Measurements from ENCODE around the gene BAHD1. TPM values are rescaled to one million over a fixed set of nuclear protein-coding genes. Genes with fewer than 3 reads are reported as not detected.

The BAHD1 gene
- total RNA-seq, 1 experiment from 2014 or later = 49.1 TPM

DNA sequence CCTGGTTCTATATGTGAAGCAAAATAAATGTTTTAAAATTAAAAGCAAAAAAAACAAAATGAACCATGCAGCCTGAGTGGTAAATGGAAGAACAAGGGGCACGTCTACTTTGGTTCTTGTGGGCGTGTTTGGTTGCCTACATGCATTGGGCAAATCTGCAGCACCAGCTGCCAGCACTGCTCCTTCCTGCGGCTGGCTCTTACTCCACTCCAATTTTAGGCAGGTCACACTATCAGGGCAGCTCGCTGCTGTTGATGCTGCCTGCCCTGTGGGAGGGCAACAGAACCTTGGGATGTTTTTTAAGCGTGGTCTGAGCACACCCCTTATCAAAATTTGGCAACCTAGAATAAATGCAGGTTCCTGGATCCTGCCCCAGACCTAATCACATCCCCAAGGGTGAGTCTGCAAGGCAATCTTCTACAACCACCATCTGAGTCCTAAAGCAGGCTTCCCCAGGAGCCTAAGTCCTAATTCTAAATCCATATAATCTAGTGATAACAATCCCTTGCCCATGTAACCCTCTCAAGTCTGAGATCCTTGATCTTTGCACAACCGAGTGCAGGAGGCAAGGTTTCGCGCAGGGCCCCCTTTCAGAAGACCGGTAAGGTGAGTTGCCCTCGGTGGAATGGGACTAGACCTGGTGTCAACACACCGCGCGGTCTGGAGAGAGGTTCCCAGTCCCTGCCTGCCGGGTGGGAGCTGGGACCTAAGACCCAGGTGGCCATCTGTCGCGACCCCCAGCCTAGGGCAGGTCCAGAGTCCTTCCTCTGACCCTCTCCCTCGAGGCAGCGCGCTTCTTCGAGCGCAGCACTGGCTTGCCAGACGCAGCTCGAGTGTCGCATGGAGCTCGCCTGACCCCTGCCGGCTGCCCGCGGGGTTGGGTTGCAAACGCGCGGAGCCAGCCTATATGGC lies 19.3 kb upstream of the BAHD1 start (continued):
- TF ChIP-seq, protein P1, sequence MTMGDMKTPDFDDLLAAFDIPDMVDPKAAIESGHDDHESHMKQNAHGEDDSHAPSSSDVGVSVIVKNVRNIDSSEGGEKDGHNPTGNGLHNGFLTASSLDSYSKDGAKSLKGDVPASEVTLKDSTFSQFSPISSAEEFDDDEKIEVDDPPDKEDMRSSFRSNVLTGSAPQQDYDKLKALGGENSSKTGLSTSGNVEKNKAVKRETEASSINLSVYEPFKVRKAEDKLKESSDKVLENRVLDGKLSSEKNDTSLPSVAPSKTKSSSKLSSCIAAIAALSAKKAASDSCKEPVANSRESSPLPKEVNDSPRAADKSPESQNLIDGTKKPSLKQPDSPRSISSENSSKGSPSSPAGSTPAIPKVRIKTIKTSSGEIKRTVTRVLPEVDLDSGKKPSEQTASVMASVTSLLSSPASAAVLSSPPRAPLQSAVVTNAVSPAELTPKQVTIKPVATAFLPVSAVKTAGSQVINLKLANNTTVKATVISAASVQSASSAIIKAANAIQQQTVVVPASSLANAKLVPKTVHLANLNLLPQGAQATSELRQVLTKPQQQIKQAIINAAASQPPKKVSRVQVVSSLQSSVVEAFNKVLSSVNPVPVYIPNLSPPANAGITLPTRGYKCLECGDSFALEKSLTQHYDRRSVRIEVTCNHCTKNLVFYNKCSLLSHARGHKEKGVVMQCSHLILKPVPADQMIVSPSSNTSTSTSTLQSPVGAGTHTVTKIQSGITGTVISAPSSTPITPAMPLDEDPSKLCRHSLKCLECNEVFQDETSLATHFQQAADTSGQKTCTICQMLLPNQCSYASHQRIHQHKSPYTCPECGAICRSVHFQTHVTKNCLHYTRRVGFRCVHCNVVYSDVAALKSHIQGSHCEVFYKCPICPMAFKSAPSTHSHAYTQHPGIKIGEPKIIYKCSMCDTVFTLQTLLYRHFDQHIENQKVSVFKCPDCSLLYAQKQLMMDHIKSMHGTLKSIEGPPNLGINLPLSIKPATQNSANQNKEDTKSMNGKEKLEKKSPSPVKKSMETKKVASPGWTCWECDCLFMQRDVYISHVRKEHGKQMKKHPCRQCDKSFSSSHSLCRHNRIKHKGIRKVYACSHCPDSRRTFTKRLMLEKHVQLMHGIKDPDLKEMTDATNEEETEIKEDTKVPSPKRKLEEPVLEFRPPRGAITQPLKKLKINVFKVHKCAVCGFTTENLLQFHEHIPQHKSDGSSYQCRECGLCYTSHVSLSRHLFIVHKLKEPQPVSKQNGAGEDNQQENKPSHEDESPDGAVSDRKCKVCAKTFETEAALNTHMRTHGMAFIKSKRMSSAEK (CRISPR knock-in tag; IDR thresholded peaks at IDR 0.05; ENCODE audit: borderline replicate concordance) = 0 out of 2 replicates have a peak, but pooled peaks have one; percentile 2
- TF ChIP-seq FOXK1 (CRISPR knock-in tag; IDR thresholded peaks at IDR 0.05) (0 out of 2 replicates have a peak, but pooled peaks have one; percentile 50), SP1 (CRISPR knock-in tag; conservative IDR thresholded peaks at IDR 0.05) (0 out of 2 replicates have a peak, but pooled peaks have one; percentile 38), ETV6 (CRISPR knock-in tag; IDR thresholded peaks at IDR 0.05) (peak; percentile 26; the same call in 1 of the 2 replicates), NFATC4 (CRISPR knock-in tag; IDR thresholded peaks at IDR 0.05) (peak; percentile 77), CREM (CRISPR knock-in tag; IDR thresholded peaks at IDR 0.05) (0 out of 2 replicates have a peak, but pooled peaks have one; percentile 62), FOXP1 (CRISPR knock-in tag; IDR thresholded peaks at IDR 0.05; ENCODE audit: borderline replicate concordance) (0 out of 2 replicates have a peak, but pooled peaks have one; percentile 65), ZNF671 (CRISPR knock-in tag; IDR thresholded peaks at IDR 0.05) (0 out of 2 replicates have a peak, but pooled peaks have one; percentile 73), TCF7 (CRISPR knock-in tag; IDR thresholded peaks at IDR 0.05; ENCODE audit: low read depth) (0 out of 2 replicates have a peak, but pooled peaks have one; percentile 32), ZNF416 (CRISPR knock-in tag; IDR thresholded peaks at IDR 0.05) (peak; percentile 7; the same call in 1 of the 2 replicates), PRRX2 (CRISPR knock-in tag; IDR thresholded peaks at IDR 0.05) (peak; percentile 26), EMX1 (CRISPR knock-in tag; IDR thresholded peaks at IDR 0.05) (0 out of 2 replicates have a peak, but pooled peaks have one; percentile 35)
- TF ChIP-seq, protein P2, sequence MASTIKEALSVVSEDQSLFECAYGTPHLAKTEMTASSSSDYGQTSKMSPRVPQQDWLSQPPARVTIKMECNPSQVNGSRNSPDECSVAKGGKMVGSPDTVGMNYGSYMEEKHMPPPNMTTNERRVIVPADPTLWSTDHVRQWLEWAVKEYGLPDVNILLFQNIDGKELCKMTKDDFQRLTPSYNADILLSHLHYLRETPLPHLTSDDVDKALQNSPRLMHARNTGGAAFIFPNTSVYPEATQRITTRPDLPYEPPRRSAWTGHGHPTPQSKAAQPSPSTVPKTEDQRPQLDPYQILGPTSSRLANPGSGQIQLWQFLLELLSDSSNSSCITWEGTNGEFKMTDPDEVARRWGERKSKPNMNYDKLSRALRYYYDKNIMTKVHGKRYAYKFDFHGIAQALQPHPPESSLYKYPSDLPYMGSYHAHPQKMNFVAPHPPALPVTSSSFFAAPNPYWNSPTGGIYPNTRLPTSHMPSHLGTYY (CRISPR knock-in tag; IDR thresholded peaks at IDR 0.05) = 0 out of 2 replicates have a peak, but pooled peaks have one; percentile 42
- TF ChIP-seq, protein P3, sequence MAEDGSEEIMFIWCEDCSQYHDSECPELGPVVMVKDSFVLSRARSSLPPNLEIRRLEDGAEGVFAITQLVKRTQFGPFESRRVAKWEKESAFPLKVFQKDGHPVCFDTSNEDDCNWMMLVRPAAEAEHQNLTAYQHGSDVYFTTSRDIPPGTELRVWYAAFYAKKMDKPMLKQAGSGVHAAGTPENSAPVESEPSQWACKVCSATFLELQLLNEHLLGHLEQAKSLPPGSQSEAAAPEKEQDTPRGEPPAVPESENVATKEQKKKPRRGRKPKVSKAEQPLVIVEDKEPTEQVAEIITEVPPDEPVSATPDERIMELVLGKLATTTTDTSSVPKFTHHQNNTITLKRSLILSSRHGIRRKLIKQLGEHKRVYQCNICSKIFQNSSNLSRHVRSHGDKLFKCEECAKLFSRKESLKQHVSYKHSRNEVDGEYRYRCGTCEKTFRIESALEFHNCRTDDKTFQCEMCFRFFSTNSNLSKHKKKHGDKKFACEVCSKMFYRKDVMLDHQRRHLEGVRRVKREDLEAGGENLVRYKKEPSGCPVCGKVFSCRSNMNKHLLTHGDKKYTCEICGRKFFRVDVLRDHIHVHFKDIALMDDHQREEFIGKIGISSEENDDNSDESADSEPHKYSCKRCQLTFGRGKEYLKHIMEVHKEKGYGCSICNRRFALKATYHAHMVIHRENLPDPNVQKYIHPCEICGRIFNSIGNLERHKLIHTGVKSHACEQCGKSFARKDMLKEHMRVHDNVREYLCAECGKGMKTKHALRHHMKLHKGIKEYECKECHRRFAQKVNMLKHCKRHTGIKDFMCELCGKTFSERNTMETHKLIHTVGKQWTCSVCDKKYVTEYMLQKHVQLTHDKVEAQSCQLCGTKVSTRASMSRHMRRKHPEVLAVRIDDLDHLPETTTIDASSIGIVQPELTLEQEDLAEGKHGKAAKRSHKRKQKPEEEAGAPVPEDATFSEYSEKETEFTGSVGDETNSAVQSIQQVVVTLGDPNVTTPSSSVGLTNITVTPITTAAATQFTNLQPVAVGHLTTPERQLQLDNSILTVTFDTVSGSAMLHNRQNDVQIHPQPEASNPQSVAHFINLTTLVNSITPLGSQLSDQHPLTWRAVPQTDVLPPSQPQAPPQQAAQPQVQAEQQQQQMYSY (CRISPR knock-in tag; IDR thresholded peaks at IDR 0.05) = no peak
- TF ChIP-seq, protein P4, sequence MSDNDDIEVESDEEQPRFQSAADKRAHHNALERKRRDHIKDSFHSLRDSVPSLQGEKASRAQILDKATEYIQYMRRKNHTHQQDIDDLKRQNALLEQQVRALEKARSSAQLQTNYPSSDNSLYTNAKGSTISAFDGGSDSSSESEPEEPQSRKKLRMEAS (CRISPR knock-in tag; IDR thresholded peaks at IDR 0.05) = peak; percentile 78

All from WTC11 (cell line).